Hepatocyte (in vitro differentiated cells): ENCODE measurements around the gene THOP1.

Experiments used
- EZH2 ChIP-seq: fragments of 200-600 bp; sonication (generic); IDR thresholded peaks from 2 replicates; pipeline ENCODE4 v1.6.1; 2016; ENCODE audit warnings: antibody characterized with exemption, mild to moderate bottlenecking, borderline replicate concordance
- TF ChIP-seq, protein P1 (sequence below): fragments of 200-600 bp; sonication (generic); IDR thresholded peaks from 2 replicates; pipeline ENCODE4 v1.5.1; 2016; ENCODE audit warnings: antibody characterized with exemption, mild to moderate bottlenecking; ENCODE audit not compliant: poor library complexity

DNA sequence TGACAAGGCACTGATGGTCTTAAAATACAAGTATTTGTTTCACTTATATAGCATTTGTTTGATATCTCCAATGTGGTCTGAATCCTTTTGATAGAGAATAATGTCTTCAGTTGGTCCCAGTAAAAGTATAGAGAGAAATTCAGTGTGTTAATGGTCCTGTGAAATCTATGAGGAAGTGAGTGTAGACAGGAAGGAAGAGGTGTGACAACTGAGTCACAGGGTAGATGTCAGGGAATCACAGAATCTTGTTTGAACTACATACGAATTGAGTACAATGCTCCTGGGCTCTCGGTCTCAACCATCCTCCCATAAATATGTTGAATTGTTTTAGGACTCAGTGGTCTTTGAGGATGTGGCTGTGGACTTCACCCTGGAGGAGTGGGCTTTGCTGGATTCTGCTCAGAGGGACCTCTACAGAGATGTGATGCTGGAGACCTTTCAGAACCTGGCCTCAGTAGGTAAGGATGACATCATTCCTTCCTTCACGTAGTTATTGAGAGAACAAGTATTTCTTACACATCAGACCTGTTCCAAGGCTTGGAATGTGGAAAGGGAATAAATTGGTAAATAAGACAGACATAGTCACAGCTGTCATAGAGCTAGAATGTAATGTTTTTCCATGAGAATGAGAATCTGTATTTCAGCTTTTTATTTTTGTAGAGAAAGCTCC lies 65.1 kb downstream of the THOP1 start:
- TF ChIP-seq, protein P1, sequence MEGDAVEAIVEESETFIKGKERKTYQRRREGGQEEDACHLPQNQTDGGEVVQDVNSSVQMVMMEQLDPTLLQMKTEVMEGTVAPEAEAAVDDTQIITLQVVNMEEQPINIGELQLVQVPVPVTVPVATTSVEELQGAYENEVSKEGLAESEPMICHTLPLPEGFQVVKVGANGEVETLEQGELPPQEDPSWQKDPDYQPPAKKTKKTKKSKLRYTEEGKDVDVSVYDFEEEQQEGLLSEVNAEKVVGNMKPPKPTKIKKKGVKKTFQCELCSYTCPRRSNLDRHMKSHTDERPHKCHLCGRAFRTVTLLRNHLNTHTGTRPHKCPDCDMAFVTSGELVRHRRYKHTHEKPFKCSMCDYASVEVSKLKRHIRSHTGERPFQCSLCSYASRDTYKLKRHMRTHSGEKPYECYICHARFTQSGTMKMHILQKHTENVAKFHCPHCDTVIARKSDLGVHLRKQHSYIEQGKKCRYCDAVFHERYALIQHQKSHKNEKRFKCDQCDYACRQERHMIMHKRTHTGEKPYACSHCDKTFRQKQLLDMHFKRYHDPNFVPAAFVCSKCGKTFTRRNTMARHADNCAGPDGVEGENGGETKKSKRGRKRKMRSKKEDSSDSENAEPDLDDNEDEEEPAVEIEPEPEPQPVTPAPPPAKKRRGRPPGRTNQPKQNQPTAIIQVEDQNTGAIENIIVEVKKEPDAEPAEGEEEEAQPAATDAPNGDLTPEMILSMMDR: no peak
- TF ChIP-seq EZH2: no peak
